GM18858 (cell line): Measurements from ENCODE around the gene MYH6.

ENCODE experiments used
- ATAC-seq: cut with Tn5 transposase; IDR thresholded peaks from one replicate; pipeline ENCODE4 v1.9.1; 2021; ENCODE audit not compliant: unreplicated experiment

Gene MYH6

GRCh38 chr14:23379366-23380196 lies 28.5 kb downstream of the MYH6 start:
- ATAC-seq = no peak

GRCh38 chr14:23378612-23379220 lies 29.4 kb downstream of the MYH6 start:
- no peak for ATAC-seq

- no peak for ATAC-seq
Measured at GRCh38 chr14:23377573-23378563, 30.2 kb downstream of the MYH6 start.

GRCh38 chr14:23377198-23377550 lies 30.9 kb downstream of the MYH6 start:
- no peak for ATAC-seq

- no peak for ATAC-seq
Measured at GRCh38 chr14:23376482-23377197, 31.4 kb downstream of the MYH6 start, which contains the start of gene CMTM5. CMTM5 (plus strand) TSS chr14:23377046; CDS start chr14:23377252, 206 bp downstream.

GRCh38 chr14:23375527-23376251 lies 32.4 kb downstream of the MYH6 start:
- ATAC-seq = no peak

GRCh38 chr14:23373041-23373440 lies 35.0 kb downstream of the MYH6 start:
- no peak for ATAC-seq

GRCh38 chr14:23372509-23372908 lies 35.6 kb downstream of the MYH6 start, which contains the start of gene IL25:
IL25 (plus strand) TSS chr14:23372809.
- no peak for ATAC-seq

- no peak for ATAC-seq
Measured at GRCh38 chr14:23371865-23372264, 36.2 kb downstream of the MYH6 start.

- ATAC-seq = no peak
Measured at GRCh38 chr14:23370221-23370620, 37.9 kb downstream of the MYH6 start.

- ATAC-seq = no peak
Measured at GRCh38 chr14:23366426-23366921, 41.6 kb downstream of the MYH6 start.

- ATAC-seq = no peak
Measured at GRCh38 chr14:23365732-23366425, 42.2 kb downstream of the MYH6 start.

GRCh38 chr14:23365036-23365731 lies 42.9 kb downstream of the MYH6 start, which contains the start of gene EFS:
EFS (minus strand) TSS chr14:23365172; CDS start chr14:23365025, 147 bp downstream.
- ATAC-seq = no peak

GRCh38 chr14:23364164-23365035 lies 43.7 kb downstream of the MYH6 start:
- ATAC-seq = no peak

- no peak for ATAC-seq
Measured at GRCh38 chr14:23362200-23362599, 45.9 kb downstream of the MYH6 start.

GRCh38 chr14:23361763-23362162 lies 46.3 kb downstream of the MYH6 start:
- no peak for ATAC-seq

- no peak for ATAC-seq
Measured at GRCh38 chr14:23361320-23361719, 46.8 kb downstream of the MYH6 start.
